Hippocampal formation (tissue), 2 donors: ENCODE data around the gene TPO.
"Not testable (repeated sequence)": the region's sequence is repeated elsewhere in the genome, so short reads cannot be mapped to it uniquely, and the experiment has no call there.

Experiments used
- DNase-seq, 2 donors: peaks; one replicate each; lab custom pipeline; 2025; lab: John Stamatoyannopoulos, UW

Gene TPO

DNA sequence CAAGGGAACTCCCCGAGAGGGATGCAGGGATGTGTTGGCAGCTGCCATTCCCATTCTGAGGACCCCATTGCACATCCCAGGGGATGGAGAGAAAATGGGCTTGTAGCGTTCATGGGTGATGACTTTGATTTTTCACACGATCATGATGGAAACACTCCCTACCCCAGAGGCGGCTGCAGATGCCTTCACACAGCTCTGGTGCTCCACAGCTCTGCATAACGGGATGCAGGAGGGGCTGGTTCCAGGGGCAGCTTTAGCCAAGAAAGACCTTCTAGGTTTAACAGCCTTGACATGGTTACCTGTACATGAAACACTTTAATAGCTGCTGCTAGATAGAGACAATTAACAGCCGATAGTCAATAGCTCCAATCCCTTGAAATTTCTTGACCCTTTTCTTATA lies 88.7 kb downstream of the TPO start:
- no peak for DNase-seq

GRCh38 chr2:1502891-1503304 lies 89.6 kb downstream of the TPO start:
- DNase-seq = no peak

GRCh38 chr2:1503471-1504310 lies 90.4 kb downstream of the TPO start:
- no peak for DNase-seq

DNA sequence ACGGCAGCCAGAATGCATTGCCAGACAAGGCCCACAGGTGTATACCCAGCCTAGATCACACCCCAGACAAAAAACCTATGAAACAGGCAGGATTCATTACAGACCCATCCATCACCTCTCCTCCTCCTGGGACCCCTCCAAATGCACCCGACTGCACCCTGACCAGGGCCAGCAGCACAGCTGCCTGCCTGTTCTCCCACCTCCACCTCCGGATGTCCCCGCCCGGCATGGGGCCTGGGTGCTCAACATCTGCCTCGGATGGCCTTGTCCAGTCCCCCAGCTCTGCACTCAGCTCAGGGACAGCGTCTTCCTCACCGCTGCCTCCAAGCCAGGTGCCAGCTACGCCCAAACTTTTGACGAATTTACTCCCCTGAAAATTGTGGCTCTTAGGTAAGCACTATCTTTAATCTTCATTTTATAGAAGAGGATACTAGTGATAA lies 91.1 kb downstream of the TPO start:
- DNase-seq = no peak

DNA sequence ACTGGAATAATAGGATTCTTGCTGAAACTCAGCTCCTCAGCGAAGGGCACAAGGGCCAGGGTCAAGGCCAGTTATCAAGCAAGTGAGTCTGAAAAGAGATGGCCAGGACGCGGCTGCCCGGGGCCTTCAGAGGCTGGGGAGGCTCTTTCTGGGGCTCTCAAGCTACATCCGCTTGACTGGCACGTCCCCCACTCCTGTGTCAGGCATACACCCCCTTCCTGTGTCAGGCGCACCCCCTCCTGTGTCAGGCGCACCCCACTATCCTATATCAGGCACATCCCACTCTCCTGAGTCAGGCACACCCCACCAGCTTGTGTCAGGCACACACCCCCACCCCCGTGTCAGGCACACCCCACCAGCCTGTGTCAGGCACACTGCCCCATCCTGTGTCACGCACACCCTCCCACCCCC lies 91.8 kb downstream of the TPO start:
- DNase-seq = no peak

- DNase-seq = no peak
Observed at GRCh38 chr2:1509271-1510065, 96.2 kb downstream of the TPO start.

DNA sequence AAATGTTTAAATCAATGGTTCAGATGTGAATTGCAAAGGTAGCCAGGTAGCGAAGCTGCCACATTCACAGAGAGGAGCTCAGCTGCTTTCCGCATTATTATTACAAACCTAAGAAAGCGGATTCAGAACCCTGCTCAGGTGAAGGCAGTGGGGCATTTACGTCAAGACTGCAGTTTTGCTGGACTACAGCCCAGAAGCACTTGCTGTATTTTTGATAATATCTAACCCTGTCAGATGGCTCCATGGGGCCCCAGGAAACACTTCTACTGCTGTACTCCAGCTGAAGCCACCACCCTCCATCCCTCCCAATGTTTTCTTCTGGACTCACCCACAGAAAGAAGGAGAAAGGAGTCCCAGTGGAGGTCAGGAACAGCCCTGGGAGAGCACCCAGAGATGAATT lies 96.9 kb downstream of the TPO start:
- no peak for DNase-seq

- DNase-seq = no peak
Observed at GRCh38 chr2:1511455-1511854, 98.2 kb downstream of the TPO start.

DNA sequence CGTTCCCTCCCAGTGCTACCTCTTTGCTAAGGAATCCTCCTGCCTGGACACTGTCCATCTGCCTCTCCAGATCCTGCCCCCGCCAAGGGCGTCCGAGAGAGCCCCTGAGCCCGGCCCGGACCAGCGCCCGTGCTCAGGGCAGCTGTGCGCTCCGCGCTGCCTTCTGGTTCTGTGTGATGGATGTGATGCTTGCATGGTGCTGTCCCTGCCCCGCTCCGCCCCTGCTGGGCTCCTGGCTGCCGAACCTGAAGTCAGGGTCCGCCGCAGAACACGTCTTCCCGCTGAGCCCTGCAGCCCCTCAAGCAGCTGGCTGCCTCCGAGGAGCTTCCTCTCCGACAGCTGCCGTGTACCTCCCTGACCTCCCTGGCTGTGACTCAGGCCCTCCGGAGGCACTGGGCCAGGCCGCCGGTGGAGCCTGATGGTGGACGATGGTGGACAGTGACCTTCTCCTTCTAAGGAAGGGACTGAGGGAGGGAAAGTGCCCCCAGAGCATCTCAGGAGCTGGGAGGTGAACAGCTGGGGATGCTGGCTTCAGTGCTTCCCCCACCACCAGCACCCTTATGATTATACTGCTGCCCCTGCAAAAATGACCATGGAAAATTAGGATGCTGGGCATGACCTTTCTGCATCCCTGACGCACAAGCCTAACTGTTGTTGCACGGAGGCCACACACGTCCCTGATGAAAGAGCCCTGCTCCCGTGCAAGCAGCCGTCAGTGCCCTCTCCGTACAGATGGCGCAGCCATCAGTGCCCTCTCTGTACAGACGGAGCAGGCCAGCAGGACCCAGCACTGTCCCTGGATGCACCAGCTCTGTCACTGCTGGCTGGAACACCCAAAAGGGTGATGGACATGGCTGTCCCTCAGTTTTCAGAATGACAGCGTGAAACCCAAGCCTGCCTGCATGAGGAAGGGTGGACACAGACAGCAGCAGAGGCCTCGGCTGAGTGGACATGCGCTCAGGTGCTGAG lies 99.3 kb downstream of the TPO start:
- no peak for DNase-seq

DNA sequence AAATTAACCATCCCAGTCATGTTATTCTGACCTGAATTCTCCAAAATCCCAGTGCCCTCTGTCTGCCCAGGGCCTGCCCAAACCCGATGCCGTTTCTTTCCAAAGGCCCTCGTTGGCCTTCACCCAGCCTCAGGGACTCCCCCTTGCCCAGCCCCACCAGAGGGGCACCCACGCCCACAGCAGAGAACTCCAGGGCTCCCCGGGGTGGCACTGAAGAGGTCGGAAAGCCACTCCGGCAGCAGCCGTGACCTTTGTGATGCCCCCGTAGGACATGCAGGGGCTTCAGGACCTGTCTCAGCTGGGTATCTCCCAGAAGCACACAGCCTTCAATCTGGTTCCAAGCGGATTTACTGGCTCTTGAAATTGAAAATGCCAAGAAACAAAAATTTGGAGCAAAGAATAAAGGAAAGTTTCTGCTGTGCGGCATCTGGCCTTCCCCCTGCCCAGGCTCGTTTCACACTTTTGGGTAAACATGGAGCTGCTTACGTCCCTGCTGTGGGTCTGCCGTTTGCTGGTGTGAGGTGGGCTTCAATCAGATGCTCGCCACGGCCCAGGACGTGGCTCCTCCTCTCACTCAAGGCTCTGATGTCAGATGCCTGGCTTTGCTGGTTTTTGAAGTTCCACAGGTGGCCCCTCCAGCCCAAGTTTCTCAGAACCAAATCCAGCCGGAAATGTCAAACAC lies 101.3 kb downstream of the TPO start:
- no peak for DNase-seq

GRCh38 chr2:1515073-1515430 lies 101.8 kb downstream of the TPO start:
- DNase-seq = no peak

- DNase-seq = no peak
Observed at GRCh38 chr2:1515986-1516797, 102.9 kb downstream of the TPO start.

DNA sequence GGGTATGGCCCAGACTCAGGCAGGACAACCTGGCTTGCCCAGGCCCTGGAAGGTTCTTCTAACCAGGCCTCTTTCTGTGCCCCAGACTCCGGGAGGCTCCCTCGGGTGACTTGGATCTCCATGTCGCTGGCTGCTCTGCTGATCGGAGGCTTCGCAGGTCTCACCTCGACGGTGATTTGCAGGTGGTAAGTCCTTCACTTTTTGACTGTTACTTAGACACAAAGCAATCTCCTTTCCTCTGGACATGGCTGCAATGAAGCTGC lies 103.5 kb downstream of the TPO start:
- DNase-seq = no peak

DNA sequence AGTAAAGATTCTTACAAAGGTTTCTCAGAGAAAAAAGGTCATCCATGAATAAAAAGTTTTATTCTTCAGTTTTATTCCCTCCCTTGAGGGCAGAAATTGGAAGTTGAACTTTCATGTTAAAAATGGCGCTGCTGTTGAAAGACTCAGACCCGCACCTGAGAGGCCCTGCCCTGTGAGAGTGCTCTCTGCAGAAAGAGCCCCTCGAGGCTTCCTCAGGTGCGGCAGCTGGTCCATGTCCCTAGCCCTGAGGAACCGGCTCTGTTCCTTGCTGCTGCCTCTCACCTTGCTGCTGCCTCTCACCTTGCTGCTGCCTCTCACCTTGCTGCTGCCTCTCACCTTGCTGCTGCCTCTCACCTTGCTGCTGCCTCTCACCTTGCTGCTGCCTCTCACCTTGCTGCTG lies 104.0 kb downstream of the TPO start:
- not testable (repeated sequence) for DNase-seq

DNA sequence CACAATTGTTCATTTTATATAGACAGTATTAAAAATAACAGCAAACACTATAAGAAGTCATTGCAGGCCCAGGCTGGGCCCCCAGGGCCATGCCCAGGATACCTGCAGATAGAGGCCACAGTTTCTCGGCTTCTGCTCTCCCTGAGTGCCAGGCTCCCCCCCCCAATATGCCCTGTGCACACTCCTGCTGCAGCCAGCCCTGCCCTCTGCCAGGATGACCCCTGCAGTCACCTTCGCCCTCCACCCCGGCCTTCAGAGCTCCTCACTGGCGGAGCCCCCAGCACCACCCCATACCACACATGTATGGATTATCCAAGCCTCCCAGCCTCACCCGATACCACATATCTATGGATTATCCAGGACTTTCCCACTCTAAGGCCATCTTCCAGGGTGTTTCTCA lies 104.5 kb downstream of the TPO start:
- no peak for DNase-seq

GRCh38 chr2:1518331-1518803 lies 105.1 kb downstream of the TPO start:
- no peak for DNase-seq

- no peak for DNase-seq
Observed at GRCh38 chr2:1518867-1519530, 105.7 kb downstream of the TPO start.

- DNase-seq = no peak
Observed at GRCh38 chr2:1521191-1521877, 108.1 kb downstream of the TPO start.
